Measurements from ENCODE around the gene NCAPG2. TPM values are rescaled to one million over a fixed set of nuclear protein-coding genes. Genes with fewer than 3 reads are reported as not detected.

NCAPG2 gene
- total and polyA plus RNA-seq, 9 donors, result 3.2 to 9.3 (median 5.1) TPM

GRCh38 chr7:158723714-158724385 is 19.2 kb upstream of the NCAPG2 start:
- 84 to 91% (median 85%) methylated on average over 12 of the region's 12 CpGs for WGBS, 3 donors
- intact Hi-C loops (cut with DNase I), result no loop called here
- no peaks in the 10 kb centered on the region for H3K9me3 ChIP-seq
- no peak for DNase-seq
- TF ChIP-seq EP300 (IDR thresholded peaks at IDR 0.05), result no peak
- no peak for TF ChIP-seq CTCF (IDR thresholded peaks at IDR 0.05)
- no peak for TF ChIP-seq POLR2A (IDR thresholded peaks at IDR 0.05)
- H3K4me1 ChIP-seq (ENCODE audit: insufficient read depth), result no peaks in the 10 kb centered on the region
- H3K36me3 ChIP-seq, result no peaks in the 10 kb centered on the region
- H3K27ac ChIP-seq, result no peak overlapping the region
- no peaks in the 10 kb centered on the region for H3K27me3 ChIP-seq
- no peak overlapping the region for H3K4me3 ChIP-seq

- Histone ChIP-seq H3K9me3 (no peaks in the 10 kb centered on the region), H3K4me1 (ENCODE audit: insufficient read depth) (no peaks in the 10 kb centered on the region), H3K4me3 (no peak overlapping the region), H3K27ac (no peak overlapping the region), H3K36me3 (no peaks in the 10 kb centered on the region), H3K27me3 (no peaks in the 10 kb centered on the region)
- TF ChIP-seq CTCF (IDR thresholded peaks at IDR 0.05) (no peak), EP300 (IDR thresholded peaks at IDR 0.05) (no peak)
- intact Hi-C loops (cut with DNase I), result no loop called here
- 85 to 88% (median 87%) methylated on average over 13 of the region's 13 CpGs for WGBS, 3 donors
- DNase-seq, result no peak
These were observed 18.7 kb upstream of the NCAPG2 start for GRCh38 chr7:158723266-158723665.

GRCh38 chr7:158722574-158723237 is 18.1 kb upstream of the NCAPG2 start:
- intact Hi-C loops (cut with DNase I), result no loop called here
- Histone ChIP-seq H3K27me3 (no peaks in the 10 kb centered on the region), H3K36me3 (no peaks in the 10 kb centered on the region), H3K9me3 (no peaks in the 10 kb centered on the region), H3K27ac (no peak overlapping the region), H3K4me1 (ENCODE audit: insufficient read depth) (no peaks in the 10 kb centered on the region), H3K4me3 (no peak overlapping the region)
- WGBS, 3 donors, result 87 to 91% (median 88%) methylated on average over 6 of the region's 6 CpGs
- TF ChIP-seq EP300 (IDR thresholded peaks at IDR 0.05), result no peak
- TF ChIP-seq CTCF (IDR thresholded peaks at IDR 0.05), result no peak
- no peak for TF ChIP-seq POLR2A (IDR thresholded peaks at IDR 0.05)
- no peak for DNase-seq

GRCh38 chr7:158720112-158720511 is 15.5 kb upstream of the NCAPG2 start:
- H3K27ac ChIP-seq, result no peak overlapping the region
- H3K4me3 ChIP-seq, result no peak overlapping the region
- H3K27me3 ChIP-seq, result no peaks in the 10 kb centered on the region
- 83 to 88% (median 86%) methylated on average over 9 of the region's 9 CpGs for whole genome bisulfite sequencing, 3 donors
- no peaks in the 10 kb centered on the region for H3K36me3 ChIP-seq
- H3K9me3 ChIP-seq, result no peaks in the 10 kb centered on the region
- DNase-seq, result no peak
- intact Hi-C loops (cut with DNase I), result no loop called here
- no peak for TF ChIP-seq EP300 (IDR thresholded peaks at IDR 0.05)
- no peak for TF ChIP-seq CTCF (IDR thresholded peaks at IDR 0.05)
- no peak for TF ChIP-seq POLR2A (IDR thresholded peaks at IDR 0.05)
- H3K4me1 ChIP-seq (ENCODE audit: insufficient read depth), result no peaks in the 10 kb centered on the region
